Liver (tissue), 9 donors: ENCODE results near the gene CLPX. TPM values are rescaled to one million over a fixed set of nuclear protein-coding genes. Genes with fewer than 3 reads are reported as not detected.
A peak's percentile ranks its signal among the peaks of the same experiment; 100 is the strongest.

ENCODE experiments used
- DNase-seq: peaks from one replicate; pipeline ENCODE4 v3.0.0-alpha.2; 2017; ENCODE audit warnings: low spot score
- H3K27ac ChIP-seq, 2 donors: one replicate each; pipeline ENCODE4 v1.7.0; 2013; ENCODE audit warnings: inconsistent platforms in 2 of 2, low read length in 2 of 2, control low read depth in 1 of 2, low read depth in 1 of 2, mild to moderate bottlenecking in 1 of 2
- H3K27me3 ChIP-seq, 4 donors: one replicate each; pipeline versions ENCODE4 v1.6.1 to v1.7.0; 2013; ENCODE audit warnings: low read length in 3 of 4, inconsistent platforms in 1 of 4, mild to moderate bottlenecking in 1 of 4, moderate library complexity in 1 of 4; ENCODE audit not compliant: control insufficient read depth in 4 of 4, insufficient read depth in 4 of 4
- H3K36me3 ChIP-seq, 4 donors: one replicate each; pipeline versions ENCODE4 v1.6.1 to v1.7.0; 2013; ENCODE audit warnings: low read length in 3 of 4, mild to moderate bottlenecking in 3 of 4, low read depth in 1 of 4, moderate library complexity in 1 of 4; ENCODE audit not compliant: control insufficient read depth in 4 of 4, insufficient read depth in 3 of 4
- H3K4me1 ChIP-seq, 4 donors: one replicate each; pipeline versions ENCODE4 v1.6.1 to v1.7.0; 2013; ENCODE audit warnings: low read length in 3 of 4, mild to moderate bottlenecking in 3 of 4, moderate library complexity in 1 of 4; ENCODE audit not compliant: control insufficient read depth in 4 of 4, insufficient read depth in 4 of 4
- H3K4me3 ChIP-seq, 3 donors: one replicate each; pipeline versions ENCODE4 v1.6.1 to v1.7.0; 2013; ENCODE audit warnings: low read length in 3 of 3, control low read depth in 1 of 3, low read depth in 1 of 3, mild to moderate bottlenecking in 1 of 3
- H3K9ac ChIP-seq, 2 donors: one replicate each; pipeline ENCODE4 v1.7.0; 2013; ENCODE audit warnings: low read length in 2 of 2, mild to moderate bottlenecking in 2 of 2, moderate library complexity in 2 of 2, control low read depth in 1 of 2, low read depth in 1 of 2
- H3K9me3 ChIP-seq, 4 donors: one replicate each; pipeline versions ENCODE4 v1.6.1 to v1.7.0; 2013; ENCODE audit warnings: low read length in 3 of 4; ENCODE audit not compliant: control insufficient read depth in 4 of 4
- ATF3 ChIP-seq: IDR thresholded peaks from 2 replicates; pipeline ENCODE4 v1.6.1; 2016; ENCODE audit warnings: antibody characterized with exemption
- CTCF ChIP-seq: fragments of 150-350 bp; IDR thresholded peaks from 2 replicates; pipeline ENCODE4 v1.5.1; 2017; ENCODE audit warnings: improper control_type of control experiment, low read depth, low read length; ENCODE audit not compliant: missing input control
- EGR1 ChIP-seq, 2 donors: IDR thresholded peaks; 2 replicates each; pipeline ENCODE4 v1.6.1; 2016 to 2018; ENCODE audit warnings: antibody characterized with exemption in 2 of 2, low read depth in 2 of 2
- FOXA1 ChIP-seq: IDR thresholded peaks from 2 replicates; pipeline ENCODE4 v1.6.1; 2016; ENCODE audit warnings: antibody characterized with exemption
- GABPA ChIP-seq, 2 donors: IDR thresholded peaks in 1 of 2; conservative IDR thresholded peaks in 1 of 2; 2 replicates each; pipeline ENCODE4 v1.6.1; 2016; ENCODE audit warnings: antibody characterized with exemption in 2 of 2, mild to moderate bottlenecking in 1 of 2, moderate library complexity in 1 of 2
- HNF4A ChIP-seq, 2 donors: conservative IDR thresholded peaks; 2 replicates each; pipeline ENCODE4 v1.6.1; 2016; ENCODE audit warnings: antibody characterized with exemption in 2 of 2, mild to moderate bottlenecking in 2 of 2
- JUND ChIP-seq, 2 donors: IDR thresholded peaks; 2 replicates each; pipeline ENCODE4 v1.6.1; 2016; ENCODE audit warnings: antibody characterized with exemption in 2 of 2
- MAX ChIP-seq: IDR thresholded peaks from 2 replicates; pipeline ENCODE4 v1.6.1; 2016; ENCODE audit warnings: antibody characterized with exemption
- RXRA ChIP-seq, 2 donors: IDR thresholded peaks; 2 replicates each; pipeline ENCODE4 v1.6.1; 2017 to 2018; ENCODE audit warnings: antibody characterized with exemption in 2 of 2, mild to moderate bottlenecking in 1 of 2
- SP1 ChIP-seq: IDR thresholded peaks from 2 replicates; pipeline ENCODE4 v1.6.1; 2018; ENCODE audit warnings: antibody characterized with exemption, mild to moderate bottlenecking
- TAF1 ChIP-seq: conservative IDR thresholded peaks from 2 replicates; pipeline ENCODE4 v1.6.1; 2016; ENCODE audit warnings: antibody characterized with exemption, mild to moderate bottlenecking
- YY1 ChIP-seq: IDR thresholded peaks from 2 replicates; pipeline ENCODE4 v1.6.1; 2016; ENCODE audit warnings: antibody characterized with exemption, mild to moderate bottlenecking
- ZBTB33 ChIP-seq: IDR thresholded peaks from 2 replicates; pipeline ENCODE4 v1.6.1; 2016; ENCODE audit warnings: antibody characterized with exemption
- WGBS: extraction: QIAGEN DNeasy Blood & Tissue Kit; methylation state at CpG from one replicate; pipeline ENCODE4 v1.1.7; 2013; 5-methylcytosine and 5-hydroxymethylcytosine counted together
- polyA plus RNA-seq, 2 donors: library from polyadenylated mRNA; stranded (reverse) in 1 of 2; unstranded in 1 of 2; fragments of 200-250 nt in 1 of 2; fragments of >200 nt in 1 of 2; fragmentation: Nextera tagmentation in 1 of 2; extraction: Ambion mirVana in 1 of 2; gene quantifications; one replicate each; pipeline versions ENCODE4 v1.2.1 to v1.2.3, GENCODE V29; 2013 to 2015
- total RNA-seq, 2 donors: library from RNA; depleted of rRNA; stranded (reverse); fragments of >200 nt; gene quantifications; one replicate each; pipeline ENCODE4 v1.2.3, GENCODE V29; 2014
- donor health status: healthy.
- donor health status: healthy.
- donor health status: healthy.
- donor health status: healthy.
- donor health status: healthy.

The CLPX gene
- total and polyA plus RNA-seq, 4 donors, result 24.8 to 79.4 (median 41.0) TPM

- TF ChIP-seq ZBTB33, result peak; percentile 90
These were observed 19.3 kb downstream of the CLPX start (continued) for GRCh38 chr15:65165875-65166274.

- Histone ChIP-seq H3K36me3 (peaks cover 4 to 29% (median 22%) of the 10 kb centered on the region in 4 donors), H3K27ac (no peak overlapping the region), H3K9me3 (no peaks in the 10 kb centered on the region), H3K4me3 (no peak overlapping the region), H3K9ac (no peak overlapping the region), H3K27me3 (no peaks in the 10 kb centered on the region), H3K4me1 (peaks cover 3 to 12% (median 11%) of the 10 kb centered on the region in 4 donors)
- 86% methylated on average over 1 of the region's 1 CpG for WGBS
- no peak for DNase-seq
- TF ChIP-seq YY1 (no peak), EGR1 (IDR thresholded peaks at IDR 0.05; ENCODE audit: low read depth in 2 of 2) (no peak), JUND (IDR thresholded peaks at IDR 0.05) (no peak), HNF4A (conservative IDR thresholded peaks at IDR 0.05) (no peak), MAX (no peak), FOXA1 (no peak), CTCF (no peak), ATF3 (no peak), ZBTB33 (no peak), SP1 (no peak)
These were observed 21.0 kb downstream of the CLPX start for GRCh38 chr15:65164139-65164538.

GRCh38 chr15:65163041-65163440 is 22.1 kb downstream of the CLPX start:
- DNase-seq, result no peak
- Histone ChIP-seq H3K4me1 (peaks cover 3 to 12% (median 11%) of the 10 kb centered on the region in 4 donors), H3K9ac (no peak overlapping the region), H3K9me3 (no peaks in the 10 kb centered on the region), H3K4me3 (no peak overlapping the region), H3K36me3 (peaks cover 4 to 36% (median 28%) of the 10 kb centered on the region in 4 donors), H3K27me3 (no peaks in the 10 kb centered on the region), H3K27ac (no peak overlapping the region)
- no peak for TF ChIP-seq ATF3
- no peak for TF ChIP-seq HNF4A (conservative IDR thresholded peaks at IDR 0.05)
- no peak for TF ChIP-seq RXRA (IDR thresholded peaks at IDR 0.05)
- TF ChIP-seq ZBTB33, result no peak
- TF ChIP-seq EGR1 (IDR thresholded peaks at IDR 0.05; ENCODE audit: low read depth in 2 of 2), result no peak
- TF ChIP-seq GABPA (IDR thresholded peaks at IDR 0.05 in 1 of 2, conservative IDR thresholded peaks at IDR 0.05 in 1 of 2), result no peak
- no peak for TF ChIP-seq FOXA1
- no peak for TF ChIP-seq SP1
- TF ChIP-seq TAF1, result no peak
- WGBS, result 93% methylated on average over 4 of the region's 4 CpGs
